Measurements from ENCODE around the gene FBXL15. TPM values are rescaled to one million over a fixed set of nuclear protein-coding genes. Genes with fewer than 3 reads are reported as not detected.

Gene FBXL15
- total and polyA plus RNA-seq, 9 of the 15 experiments (the other 6 are each of a cell fraction or from before 2014, with no cell fraction given): 0.08 to 25.9 (median 3.5) TPM

DNA sequence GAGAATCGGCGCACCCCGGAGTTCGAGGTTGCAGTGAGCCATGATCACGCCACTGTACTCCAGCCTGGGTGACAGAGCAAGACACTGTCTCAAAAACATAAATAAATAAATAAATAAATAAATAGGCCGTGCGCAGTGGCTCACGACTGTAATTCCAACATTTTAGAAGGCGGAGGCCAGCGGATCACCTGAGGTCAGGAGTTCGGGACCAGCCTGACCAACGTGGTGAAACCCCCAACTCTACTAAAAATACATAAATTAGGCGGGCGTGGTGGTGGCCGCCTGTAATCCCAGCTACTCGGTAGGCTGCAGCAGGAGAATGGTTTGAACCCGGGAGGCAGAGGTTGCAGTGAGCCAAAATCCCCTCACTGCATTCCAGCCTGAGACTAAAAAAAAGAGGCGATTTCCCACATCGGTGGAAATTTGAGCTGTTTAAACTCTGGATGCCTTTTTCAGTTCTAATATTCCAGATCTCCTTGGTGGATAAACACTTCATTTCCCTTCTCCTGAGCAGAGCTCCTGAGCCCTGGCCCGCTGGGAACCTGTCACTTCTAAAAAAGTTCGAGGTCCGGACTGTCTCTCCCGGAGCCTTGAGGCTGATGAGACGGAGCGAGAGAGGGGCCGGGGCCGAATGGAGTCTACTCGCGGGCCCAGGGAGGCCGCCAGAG, 27.1 kb upstream of the FBXL15 start (continued):
- TF ChIP-seq, protein P1, sequence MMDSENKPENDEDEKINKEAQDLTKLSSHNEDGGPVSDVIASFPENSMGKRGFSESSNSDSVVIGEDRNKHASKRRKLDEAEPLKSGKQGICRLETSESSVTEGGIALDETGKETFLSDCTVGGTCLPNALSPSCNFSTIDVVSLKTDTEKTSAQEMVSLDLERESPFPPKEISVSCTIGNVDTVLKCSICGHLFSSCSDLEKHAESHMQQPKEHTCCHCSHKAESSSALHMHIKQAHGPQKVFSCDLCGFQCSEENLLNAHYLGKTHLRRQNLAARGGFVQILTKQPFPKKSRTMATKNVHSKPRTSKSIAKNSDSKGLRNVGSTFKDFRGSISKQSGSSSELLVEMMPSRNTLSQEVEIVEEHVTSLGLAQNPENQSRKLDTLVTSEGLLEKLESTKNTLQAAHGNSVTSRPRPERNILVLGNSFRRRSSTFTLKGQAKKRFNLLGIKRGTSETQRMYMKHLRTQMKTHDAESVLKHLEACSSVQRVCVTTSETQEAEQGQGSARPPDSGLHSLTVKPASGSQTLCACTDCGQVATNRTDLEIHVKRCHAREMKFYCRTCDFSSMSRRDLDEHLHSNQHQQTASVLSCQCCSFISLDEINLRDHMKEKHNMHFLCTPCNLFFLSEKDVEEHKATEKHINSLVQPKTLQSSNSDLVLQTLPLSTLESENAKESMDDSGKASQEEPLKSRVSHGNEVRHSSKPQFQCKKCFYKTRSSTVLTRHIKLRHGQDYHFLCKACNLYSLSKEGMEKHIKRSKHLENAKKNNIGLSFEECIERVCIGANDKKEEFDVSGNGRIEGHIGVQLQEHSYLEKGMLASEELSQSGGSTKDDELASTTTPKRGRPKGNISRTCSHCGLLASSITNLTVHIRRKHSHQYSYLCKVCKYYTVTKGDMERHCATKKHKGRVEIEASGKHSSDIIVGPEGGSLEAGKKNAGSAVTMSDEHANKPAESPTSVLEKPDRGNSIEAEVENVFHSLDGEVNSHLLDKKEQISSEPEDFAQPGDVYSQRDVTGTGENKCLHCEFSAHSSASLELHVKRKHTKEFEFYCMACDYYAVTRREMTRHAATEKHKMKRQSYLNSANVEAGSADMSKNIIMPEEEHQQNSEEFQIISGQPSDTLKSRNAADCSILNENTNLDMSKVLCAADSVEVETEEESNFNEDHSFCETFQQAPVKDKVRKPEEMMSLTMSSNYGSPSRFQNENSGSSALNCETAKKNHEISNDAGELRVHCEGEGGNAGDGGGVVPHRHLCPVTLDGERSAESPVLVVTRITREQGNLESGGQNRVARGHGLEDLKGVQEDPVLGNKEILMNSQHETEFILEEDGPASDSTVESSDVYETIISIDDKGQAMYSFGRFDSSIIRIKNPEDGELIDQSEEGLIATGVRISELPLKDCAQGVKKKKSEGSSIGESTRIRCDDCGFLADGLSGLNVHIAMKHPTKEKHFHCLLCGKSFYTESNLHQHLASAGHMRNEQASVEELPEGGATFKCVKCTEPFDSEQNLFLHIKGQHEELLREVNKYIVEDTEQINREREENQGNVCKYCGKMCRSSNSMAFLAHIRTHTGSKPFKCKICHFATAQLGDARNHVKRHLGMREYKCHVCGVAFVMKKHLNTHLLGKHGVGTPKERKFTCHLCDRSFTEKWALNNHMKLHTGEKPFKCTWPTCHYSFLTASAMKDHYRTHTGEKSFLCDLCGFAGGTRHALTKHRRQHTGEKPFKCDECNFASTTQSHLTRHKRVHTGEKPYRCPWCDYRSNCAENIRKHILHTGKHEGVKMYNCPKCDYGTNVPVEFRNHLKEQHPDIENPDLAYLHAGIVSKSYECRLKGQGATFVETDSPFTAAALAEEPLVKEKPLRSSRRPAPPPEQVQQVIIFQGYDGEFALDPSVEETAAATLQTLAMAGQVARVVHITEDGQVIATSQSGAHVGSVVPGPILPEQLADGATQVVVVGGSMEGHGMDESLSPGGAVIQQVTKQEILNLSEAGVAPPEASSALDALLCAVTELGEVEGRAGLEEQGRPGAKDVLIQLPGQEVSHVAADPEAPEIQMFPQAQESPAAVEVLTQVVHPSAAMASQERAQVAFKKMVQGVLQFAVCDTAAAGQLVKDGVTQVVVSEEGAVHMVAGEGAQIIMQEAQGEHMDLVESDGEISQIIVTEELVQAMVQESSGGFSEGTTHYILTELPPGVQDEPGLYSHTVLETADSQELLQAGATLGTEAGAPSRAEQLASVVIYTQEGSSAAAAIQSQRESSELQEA (IDR thresholded peaks at IDR 0.05; ENCODE audit: low read depth): peak; percentile 51; the same call in 1 of the 2 replicates
- TF ChIP-seq, protein P2, sequence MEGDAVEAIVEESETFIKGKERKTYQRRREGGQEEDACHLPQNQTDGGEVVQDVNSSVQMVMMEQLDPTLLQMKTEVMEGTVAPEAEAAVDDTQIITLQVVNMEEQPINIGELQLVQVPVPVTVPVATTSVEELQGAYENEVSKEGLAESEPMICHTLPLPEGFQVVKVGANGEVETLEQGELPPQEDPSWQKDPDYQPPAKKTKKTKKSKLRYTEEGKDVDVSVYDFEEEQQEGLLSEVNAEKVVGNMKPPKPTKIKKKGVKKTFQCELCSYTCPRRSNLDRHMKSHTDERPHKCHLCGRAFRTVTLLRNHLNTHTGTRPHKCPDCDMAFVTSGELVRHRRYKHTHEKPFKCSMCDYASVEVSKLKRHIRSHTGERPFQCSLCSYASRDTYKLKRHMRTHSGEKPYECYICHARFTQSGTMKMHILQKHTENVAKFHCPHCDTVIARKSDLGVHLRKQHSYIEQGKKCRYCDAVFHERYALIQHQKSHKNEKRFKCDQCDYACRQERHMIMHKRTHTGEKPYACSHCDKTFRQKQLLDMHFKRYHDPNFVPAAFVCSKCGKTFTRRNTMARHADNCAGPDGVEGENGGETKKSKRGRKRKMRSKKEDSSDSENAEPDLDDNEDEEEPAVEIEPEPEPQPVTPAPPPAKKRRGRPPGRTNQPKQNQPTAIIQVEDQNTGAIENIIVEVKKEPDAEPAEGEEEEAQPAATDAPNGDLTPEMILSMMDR (IDR thresholded peaks at IDR 0.05 in 2 of 3, conservative IDR thresholded peaks at IDR 0.05 in 1 of 3; ENCODE audit: insufficient read depth in 2 of 3, low read depth in 1 of 3, low read length in 3 of 3): peak in 2 of 3 experiments; percentile 82; a peak in 5 of 6 replicates
- TF ChIP-seq SMC3 (conservative IDR thresholded peaks at IDR 0.05; ENCODE audit: insufficient read depth, low read depth, low read length) (peak; percentile 69), YY1 (IDR thresholded peaks at IDR 0.05; ENCODE audit: borderline replicate concordance in 1 of 3, control insufficient read depth in 1 of 3, extremely low read depth in 1 of 3, insufficient read depth in 3 of 3, insufficient read length in 1 of 3, insufficient replicate concordance in 2 of 3, low read depth in 1 of 3, low read length in 2 of 3) (peak in 1 of 3 experiments; percentile 57)
- TF ChIP-seq, protein P3, sequence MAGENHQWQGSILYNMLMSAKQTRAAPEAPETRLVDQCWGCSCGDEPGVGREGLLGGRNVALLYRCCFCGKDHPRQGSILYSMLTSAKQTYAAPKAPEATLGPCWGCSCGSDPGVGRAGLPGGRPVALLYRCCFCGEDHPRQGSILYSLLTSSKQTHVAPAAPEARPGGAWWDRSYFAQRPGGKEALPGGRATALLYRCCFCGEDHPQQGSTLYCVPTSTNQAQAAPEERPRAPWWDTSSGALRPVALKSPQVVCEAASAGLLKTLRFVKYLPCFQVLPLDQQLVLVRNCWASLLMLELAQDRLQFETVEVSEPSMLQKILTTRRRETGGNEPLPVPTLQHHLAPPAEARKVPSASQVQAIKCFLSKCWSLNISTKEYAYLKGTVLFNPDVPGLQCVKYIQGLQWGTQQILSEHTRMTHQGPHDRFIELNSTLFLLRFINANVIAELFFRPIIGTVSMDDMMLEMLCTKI (IDR thresholded peaks at IDR 0.05; ENCODE audit: partially characterized antibody): no peak
